GM21717 (cell line): Measurements from ENCODE around the gene LBX1.

ENCODE experiments used
- ATAC-seq: cut with Tn5 transposase; IDR thresholded peaks from one replicate; pipeline ENCODE4 v1.9.1; 2021; ENCODE audit warnings: mild to moderate bottlenecking, moderate library complexity; ENCODE audit not compliant: unreplicated experiment

The LBX1 gene, protein sequence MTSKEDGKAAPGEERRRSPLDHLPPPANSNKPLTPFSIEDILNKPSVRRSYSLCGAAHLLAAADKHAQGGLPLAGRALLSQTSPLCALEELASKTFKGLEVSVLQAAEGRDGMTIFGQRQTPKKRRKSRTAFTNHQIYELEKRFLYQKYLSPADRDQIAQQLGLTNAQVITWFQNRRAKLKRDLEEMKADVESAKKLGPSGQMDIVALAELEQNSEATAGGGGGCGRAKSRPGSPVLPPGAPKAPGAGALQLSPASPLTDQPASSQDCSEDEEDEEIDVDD

GRCh38 chr10:101229266-101230182 lies at the start of gene LBX1:
LBX1 (minus strand) TSS chr10:101229463; CDS start chr10:101228815, 648 bp downstream.
- ATAC-seq = no peak

- ATAC-seq = no peak
These were observed 44.5 kb upstream of the LBX1 start for GRCh38 chr10:101273741-101274140.

GRCh38 chr10:101273330-101273729 lies 44.1 kb upstream of the LBX1 start:
- ATAC-seq = no peak

DNA sequence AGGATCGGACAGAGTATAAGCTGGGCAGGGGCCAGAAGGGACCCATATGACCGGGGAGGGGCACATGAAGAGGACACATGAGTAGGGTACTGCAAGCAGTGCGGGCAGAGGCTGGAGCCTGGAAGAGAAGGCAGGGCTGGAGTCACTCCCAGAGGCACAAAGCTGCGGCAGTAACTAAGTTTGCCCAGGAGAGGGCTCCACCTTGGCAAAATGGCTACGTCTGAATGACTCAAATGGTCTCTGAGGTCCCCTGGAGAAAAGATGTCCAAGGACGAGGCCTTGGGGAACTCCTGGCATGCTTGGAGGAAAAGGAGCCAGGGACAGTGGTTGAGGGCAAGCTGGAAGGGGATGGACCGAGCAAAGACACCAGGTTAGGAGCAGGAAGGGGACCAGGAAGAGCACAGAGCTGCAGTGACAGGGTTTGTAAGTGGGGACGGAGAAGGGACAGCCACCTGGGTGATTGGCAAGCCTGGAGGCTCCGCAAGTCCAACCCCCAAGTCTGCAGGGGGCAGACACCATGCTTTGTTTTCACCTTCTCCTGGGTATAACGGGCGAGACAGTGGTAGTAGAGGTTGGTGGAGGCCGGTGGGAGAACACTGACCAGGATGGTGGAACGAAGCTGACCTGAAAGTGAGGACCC lies 43.1 kb upstream of the LBX1 start:
- ATAC-seq = no peak

- no peak for ATAC-seq
These were observed 41.5 kb upstream of the LBX1 start for GRCh38 chr10:101270763-101271162.

GRCh38 chr10:101267776-101268175 lies 38.5 kb upstream of the LBX1 start:
- ATAC-seq = no peak

- ATAC-seq = no peak
These were observed 38.0 kb upstream of the LBX1 start for GRCh38 chr10:101267290-101267680.

GRCh38 chr10:101266381-101267289 lies 37.4 kb upstream of the LBX1 start:
- no peak for ATAC-seq

GRCh38 chr10:101263150-101263752 lies 34.0 kb upstream of the LBX1 start:
- ATAC-seq = no peak

DNA sequence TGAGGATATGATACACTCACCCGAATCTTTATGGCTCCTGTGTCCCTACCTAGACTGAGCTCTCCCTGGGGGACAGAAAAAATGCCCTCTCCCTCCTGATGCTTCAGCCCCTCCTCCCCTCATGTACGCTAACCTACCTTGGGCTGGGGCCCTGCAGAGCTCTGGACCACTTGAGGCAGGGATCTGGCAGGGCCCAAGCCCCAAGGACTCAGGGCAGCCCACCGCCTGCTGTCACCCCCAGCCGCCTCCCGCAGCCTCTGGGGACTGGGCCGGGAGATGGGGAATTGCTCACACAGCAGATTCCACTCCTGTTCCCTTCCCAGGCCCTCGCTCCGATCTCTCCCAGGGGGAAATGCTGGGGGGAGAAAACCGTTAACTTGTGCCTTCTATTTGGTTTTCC lies 32.9 kb upstream of the LBX1 start:
- ATAC-seq = no peak

GRCh38 chr10:101261702-101262101 lies 32.4 kb upstream of the LBX1 start:
- ATAC-seq = no peak

DNA sequence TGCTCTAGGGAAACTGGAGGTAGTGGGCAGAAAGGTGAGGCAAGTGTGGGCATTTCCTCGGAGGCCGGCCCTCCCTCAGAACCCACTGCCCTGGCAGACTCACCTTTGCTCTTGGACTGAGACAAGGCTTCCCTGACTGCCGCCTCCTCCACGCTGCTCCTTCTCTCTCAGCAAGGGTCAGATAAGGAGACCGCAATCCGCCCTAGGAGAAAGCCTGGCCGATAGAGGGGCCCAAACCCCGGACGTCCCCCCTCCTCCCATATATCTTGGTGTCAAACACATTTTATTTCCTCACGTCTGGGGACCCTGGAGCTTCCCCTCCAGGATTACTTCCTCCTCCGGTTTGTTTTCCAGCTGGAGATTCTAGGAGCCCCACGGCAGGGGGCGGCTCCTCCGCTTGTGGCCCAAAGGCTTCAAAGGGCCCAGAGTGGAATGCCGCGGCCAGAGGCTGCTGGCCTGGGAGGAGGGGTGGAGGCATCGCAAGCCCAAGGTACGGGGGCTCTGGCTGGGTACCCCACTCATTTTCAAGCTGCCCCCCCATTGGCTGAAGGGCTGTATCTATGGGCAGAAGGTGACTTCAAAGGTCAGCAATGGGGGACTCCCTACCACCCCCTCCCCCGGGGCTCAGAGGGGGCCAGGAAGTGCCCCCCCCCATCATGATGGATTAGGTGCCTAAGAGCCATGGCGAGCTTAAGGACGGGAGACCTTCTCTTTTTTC lies 31.7 kb upstream of the LBX1 start:
- no peak for ATAC-seq

DNA sequence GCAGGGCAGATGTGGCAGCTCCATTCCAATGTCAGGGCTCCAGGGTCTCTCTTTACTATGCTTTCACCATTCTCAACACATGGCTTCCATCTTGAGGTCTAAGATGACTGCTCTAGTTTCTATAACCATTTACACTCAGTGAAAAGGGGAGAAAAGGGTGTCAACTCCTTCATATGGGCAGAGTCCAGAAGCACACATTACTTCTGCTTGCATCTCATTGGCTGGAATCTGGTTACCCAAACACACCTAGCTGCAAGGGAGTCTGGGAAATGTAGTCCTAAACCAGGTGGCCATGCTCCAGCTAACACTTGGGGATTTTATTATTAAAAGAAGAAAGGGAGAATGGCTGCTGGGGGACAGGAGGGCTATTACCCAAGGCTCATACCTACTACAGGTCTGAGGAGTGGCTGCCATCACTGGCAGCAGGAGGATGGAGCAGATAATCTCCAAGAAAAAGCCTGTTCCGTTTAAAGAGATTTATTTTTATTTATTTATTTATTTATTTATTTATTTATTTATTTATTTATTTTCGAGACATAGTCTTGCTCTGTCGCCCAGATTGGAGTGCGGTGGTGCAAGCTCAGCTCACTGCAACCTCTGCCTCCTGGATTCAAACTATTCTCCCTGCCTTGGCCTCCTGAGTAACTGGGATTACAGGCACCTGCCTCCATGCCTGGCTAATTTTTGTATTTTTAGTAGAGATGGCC lies 29.1 kb upstream of the LBX1 start:
- no peak for ATAC-seq

DNA sequence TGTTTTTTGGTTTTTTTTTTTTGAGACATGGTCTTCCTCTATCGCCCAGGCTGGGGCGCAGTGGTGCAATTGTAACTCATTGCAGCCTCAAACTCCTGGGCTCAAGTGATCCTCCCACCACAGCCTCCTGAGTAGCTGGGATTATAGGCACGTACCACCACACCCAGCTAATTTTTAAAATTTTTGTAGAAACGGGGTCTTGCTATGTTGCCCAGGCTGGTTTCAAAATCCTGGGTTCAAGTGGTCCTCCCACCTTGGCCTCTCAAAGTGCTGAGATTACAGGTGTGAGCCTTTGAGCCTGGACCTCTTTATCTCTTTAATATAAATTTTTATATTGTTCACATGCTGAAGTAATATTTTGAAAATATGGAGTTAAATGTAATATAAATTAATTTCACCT lies 28.2 kb upstream of the LBX1 start:
- ATAC-seq = no peak

DNA sequence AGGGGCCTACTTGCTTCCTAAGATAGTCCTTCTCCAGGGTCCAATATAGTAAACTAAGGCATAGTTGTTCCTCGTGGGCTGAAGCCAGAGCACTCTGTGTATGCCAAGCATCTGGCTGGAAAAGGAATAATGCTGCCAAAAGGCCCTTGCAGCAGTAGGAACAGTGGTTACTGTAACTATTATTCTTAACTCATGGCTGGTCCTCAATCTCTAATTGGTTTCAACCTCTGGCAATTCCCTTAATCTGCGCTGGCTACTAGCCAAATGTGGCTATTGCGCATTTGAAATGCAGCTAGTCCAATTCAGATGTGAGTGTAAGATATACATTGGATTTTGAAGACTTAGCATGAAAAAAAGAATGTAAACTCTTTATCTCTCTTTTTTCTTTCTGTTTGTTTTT lies 27.8 kb upstream of the LBX1 start:
- no peak for ATAC-seq

DNA sequence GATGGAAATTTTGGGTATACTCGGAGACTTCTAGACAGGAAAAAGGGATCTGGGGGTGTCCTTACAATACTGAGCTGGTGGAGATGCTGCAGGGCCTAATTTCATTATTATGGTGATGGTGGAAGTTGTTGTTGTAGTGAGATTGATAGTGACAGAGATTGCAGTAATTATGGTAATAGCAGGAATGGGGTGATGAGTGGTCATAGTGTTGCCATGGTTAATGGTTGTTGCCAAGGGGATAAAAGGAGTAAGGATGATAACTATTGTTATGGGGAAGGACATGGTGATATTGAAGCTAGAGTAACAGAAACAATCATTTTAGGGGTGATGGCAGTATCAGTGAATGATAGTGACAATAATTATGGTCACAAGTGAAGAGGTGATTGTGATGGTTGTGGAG lies 27.1 kb upstream of the LBX1 start:
- no peak for ATAC-seq

- ATAC-seq = no peak
These were observed 20.9 kb upstream of the LBX1 start for GRCh38 chr10:101250136-101250535.

GRCh38 chr10:101249171-101249581 lies 19.9 kb upstream of the LBX1 start:
- no peak for ATAC-seq

DNA sequence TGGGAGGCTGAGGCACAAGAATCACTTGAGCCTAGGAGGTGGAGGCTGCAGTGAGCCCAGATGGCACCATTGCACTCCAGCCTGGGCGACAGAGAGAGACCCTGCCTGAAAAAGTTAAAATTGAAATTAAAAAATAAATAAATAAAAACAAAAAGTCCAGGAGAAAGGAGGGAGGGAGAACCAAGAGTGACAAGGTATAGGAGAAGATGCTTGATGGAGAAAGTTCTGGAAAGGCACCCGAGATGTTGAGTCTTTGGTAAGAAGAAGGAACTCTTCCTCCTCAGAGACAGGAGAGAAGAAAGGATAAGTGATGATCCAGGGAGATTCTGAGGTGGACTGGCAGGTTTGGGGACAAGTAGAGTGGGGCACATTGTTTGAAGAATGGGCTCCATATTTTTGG lies 17.4 kb upstream of the LBX1 start:
- ATAC-seq = no peak
